ENCODE results near the gene TM4SF1.

TM4SF1 gene

GRCh38 chr3:149373235-149374125 lies 4.0 kb downstream of the TM4SF1 start:
- DNase-seq: no peak

- no peak for DNase-seq
These were observed 5.7 kb downstream of the TM4SF1 start for GRCh38 chr3:149371723-149372114.

- DNase-seq: no peak
These were observed 6.3 kb downstream of the TM4SF1 start for GRCh38 chr3:149371001-149371722.

- DNase-seq: no peak
These were observed 7.2 kb downstream of the TM4SF1 start for GRCh38 chr3:149369991-149370866.

GRCh38 chr3:149368674-149369497 lies 8.6 kb downstream of the TM4SF1 start:
- no peak for DNase-seq

GRCh38 chr3:149368201-149368673 lies 9.2 kb downstream of the TM4SF1 start:
- DNase-seq: no peak

GRCh38 chr3:149366941-149367840 lies 10.3 kb downstream of the TM4SF1 start:
- DNase-seq: no peak

GRCh38 chr3:149366031-149366430 lies 11.4 kb downstream of the TM4SF1 start:
- DNase-seq: no peak

- DNase-seq: no peak
These were observed 12.8 kb downstream of the TM4SF1 start for GRCh38 chr3:149364624-149365023.

- no peak for DNase-seq
These were observed 14.4 kb downstream of the TM4SF1 start for GRCh38 chr3:149363053-149363452.

- DNase-seq: no peak
These were observed 15.1 kb downstream of the TM4SF1 start for GRCh38 chr3:149362366-149362765.

GRCh38 chr3:149356630-149357029 lies 20.8 kb downstream of the TM4SF1 start:
- DNase-seq: no peak

- DNase-seq: no peak
These were observed 21.3 kb downstream of the TM4SF1 start for GRCh38 chr3:149356044-149356592.

GRCh38 chr3:149353581-149354184 lies 23.8 kb downstream of the TM4SF1 start:
- no peak for DNase-seq

- peak; percentile 6 for DNase-seq
These were observed 24.9 kb downstream of the TM4SF1 start for GRCh38 chr3:149352556-149352955.

- no peak for DNase-seq
These were observed 33.5 kb downstream of the TM4SF1 start for GRCh38 chr3:149343951-149344350.

GRCh38 chr3:149342413-149343380 lies 34.8 kb downstream of the TM4SF1 start:
- no peak for DNase-seq

- DNase-seq: no peak
These were observed 37.0 kb downstream of the TM4SF1 start for GRCh38 chr3:149340310-149340933.

GRCh38 chr3:149339931-149340309 lies 37.5 kb downstream of the TM4SF1 start:
- DNase-seq: no peak

Measured in NCI-H2171 (cell line).